ENCODE results near the gene OR4A47.
"Not testable (repeated sequence)": the region's sequence is repeated elsewhere in the genome, so short reads cannot be mapped to it uniquely, and the experiment has no call there.

OR4A47 gene

DNA sequence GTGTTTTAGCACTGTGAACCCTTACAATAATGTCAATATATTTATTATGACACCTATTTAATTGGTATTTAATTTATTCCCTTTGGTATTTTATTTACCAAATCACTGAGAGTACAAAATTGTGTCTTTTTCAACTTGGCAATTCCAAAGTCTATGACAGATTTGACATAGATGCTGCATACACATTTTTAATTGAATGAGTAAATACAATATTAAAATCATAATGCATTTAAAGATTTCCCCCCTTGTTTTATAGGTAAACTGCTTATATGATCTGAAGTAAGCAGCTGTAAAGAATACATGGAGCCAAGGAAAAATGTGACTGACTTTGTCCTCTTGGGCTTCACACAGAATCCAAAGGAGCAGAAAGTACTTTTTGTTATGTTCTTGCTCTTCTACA is at the start of gene OR4A47:
OR4A47 (plus strand) TSS at position 301 of the 400 bp plus-strand sequence; CDS start at position 301, 0 bp downstream.
- not testable (repeated sequence) for H3K4me3 ChIP-seq (ENCODE audit: low read depth, low read length)

DNA sequence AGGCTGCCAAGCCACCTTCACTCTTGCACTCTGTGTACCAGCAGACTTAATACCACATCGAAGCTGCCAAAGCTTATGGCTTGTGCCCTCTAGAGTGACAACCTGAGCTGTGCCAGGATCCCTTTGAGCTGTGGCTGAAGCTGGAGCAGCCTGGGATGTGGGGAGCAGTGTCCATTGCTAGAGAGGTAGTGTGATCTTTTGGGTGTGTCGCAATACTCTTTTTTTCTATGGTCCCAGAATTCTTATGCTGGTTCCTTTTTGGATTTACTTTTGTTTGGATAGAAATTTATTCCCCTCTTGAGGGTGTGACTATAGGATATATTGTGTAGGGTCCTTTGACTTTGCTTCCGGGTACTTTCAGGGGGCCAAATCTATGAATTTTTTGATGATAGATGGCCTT is 32.7 kb upstream of the OR4A47 start:
- not testable (repeated sequence) for H3K4me3 ChIP-seq (ENCODE audit: low read depth, low read length)

- H3K4me3 ChIP-seq (ENCODE audit: low read depth, low read length) = not testable (repeated sequence)
Observed at GRCh38 chr11:48473966-48474365, 14.6 kb upstream of the OR4A47 start.

DNA sequence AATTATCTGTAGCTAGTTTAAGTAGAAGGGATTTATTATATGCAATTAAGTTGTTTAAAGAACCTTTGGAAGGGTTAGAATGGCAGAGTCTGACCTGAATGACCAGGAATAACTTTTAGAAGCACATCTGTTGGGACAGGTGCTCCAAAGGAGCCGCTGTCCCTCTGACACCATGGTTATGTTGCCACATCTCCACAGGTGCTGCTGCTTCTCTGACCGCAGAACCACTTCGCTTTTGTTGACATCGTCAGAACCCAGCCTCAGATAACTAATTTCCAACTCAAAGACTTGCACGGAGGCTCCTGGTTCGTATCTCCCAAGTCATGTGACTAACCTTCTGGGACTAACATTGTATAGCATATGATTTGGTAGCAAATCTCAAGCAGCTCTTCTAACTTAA is 13.9 kb upstream of the OR4A47 start:
- not testable (repeated sequence) for H3K4me3 ChIP-seq (ENCODE audit: low read depth, low read length)

GRCh38 chr11:48506169-48506568 is 17.6 kb downstream of the OR4A47 start:
- not testable (repeated sequence) for H3K4me3 ChIP-seq (ENCODE audit: low read depth, low read length)

DNA sequence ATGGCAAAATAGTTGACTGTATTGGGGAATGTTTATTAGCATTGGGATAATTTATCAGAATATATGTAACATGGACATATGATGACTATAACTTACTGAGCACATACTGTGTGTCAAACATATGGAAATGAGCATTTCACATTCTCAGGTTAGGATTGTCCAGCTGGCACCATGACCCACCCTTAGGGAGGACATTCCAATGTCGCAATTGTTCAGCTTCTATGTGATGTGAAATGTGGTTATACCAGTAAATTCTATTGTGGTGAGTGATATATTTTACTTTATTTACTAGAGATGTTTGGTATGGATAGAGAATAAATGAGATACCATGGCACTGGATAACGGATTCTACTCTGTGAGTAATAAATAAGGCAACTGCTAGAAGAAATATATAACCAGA is 50.4 kb downstream of the OR4A47 start:
- no peak overlapping the region for H3K4me3 ChIP-seq (ENCODE audit: low read depth, low read length)

Data from iPS-11a (cell line).